ENCODE data around the gene SEMA5A. TPM values are rescaled to one million over a fixed set of nuclear protein-coding genes. Genes with fewer than 3 reads are reported as not detected.

The SEMA5A gene
- total RNA-seq, 1 donor from 2014 or later: 13.8 TPM

- H3K9me3 Mint-ChIP-seq (ENCODE audit: unreplicated experiment): peaks cover 11% of the 10 kb centered on the region
- no peak for TF ChIP-seq CTCF (IDR thresholded peaks at IDR 0.05; ENCODE audit: insufficient read depth, low read depth, low read length)
- TF ChIP-seq EZH2 (IDR thresholded peaks at IDR 0.05; ENCODE audit: insufficient read depth, low read length): no peak
- FAIRE-seq: peak; percentile 71
- peaks cover 3% of the 10 kb centered on the region for H3K27me3 Mint-ChIP-seq (ENCODE audit: low read depth, unreplicated experiment)
- H3K4me3 ChIP-seq (ENCODE audit: insufficient read depth, low read depth, low read length): no peak overlapping the region
- no peaks in the 10 kb centered on the region for H3K36me3 ChIP-seq (ENCODE audit: insufficient read depth, low read length)
- H3K27me3 ChIP-seq (ENCODE audit: insufficient read depth, low read length): no peaks in the 10 kb centered on the region
- peaks cover 22% of the 10 kb centered on the region for H3K4me1 Mint-ChIP-seq (ENCODE audit: low read depth, unreplicated experiment)
- no peak overlapping the region for H3K4me3 Mint-ChIP-seq (ENCODE audit: unreplicated experiment)
- H3K9me3 ChIP-seq (ENCODE audit: insufficient read depth, low read depth, low read length): no peaks in the 10 kb centered on the region
- H3K27ac Mint-ChIP-seq (ENCODE audit: unreplicated experiment): no peak overlapping the region
- no peak overlapping the region for H3K4me2 ChIP-seq (ENCODE audit: low read length)
- H3K79me2 ChIP-seq (ENCODE audit: insufficient read depth, low read length): no peaks in the 10 kb centered on the region
- no peaks in the 10 kb centered on the region for H4K20me1 ChIP-seq (ENCODE audit: insufficient read depth, low read length)
- no peaks in the 10 kb centered on the region for H3K36me3 Mint-ChIP-seq (ENCODE audit: low read depth, unreplicated experiment)
- H2AFZ ChIP-seq (ENCODE audit: low read depth, low read length): no peak overlapping the region
- H3K9ac ChIP-seq (ENCODE audit: low read length): no peak overlapping the region
- DNase-seq (ENCODE audit: low read depth): peak; percentile 35
- H3K4me1 ChIP-seq (ENCODE audit: insufficient read depth, low read length): peaks cover 23% of the 10 kb centered on the region
- H3K27ac ChIP-seq (ENCODE audit: low read depth, low read length): no peak overlapping the region
These were observed 535.8 kb downstream of the SEMA5A start for GRCh38 chr5:9009931-9010651.

- no peak for FAIRE-seq
- Histone ChIP-seq H3K9ac (ENCODE audit: low read length) (no peak overlapping the region), H2AFZ (ENCODE audit: low read depth, low read length) (no peak overlapping the region), H3K36me3 (ENCODE audit: insufficient read depth, low read length) (no peaks in the 10 kb centered on the region), H3K9me3 (ENCODE audit: insufficient read depth, low read depth, low read length) (no peaks in the 10 kb centered on the region), H3K4me2 (ENCODE audit: low read length) (no peak overlapping the region), H3K4me1 (ENCODE audit: insufficient read depth, low read length) (no peaks in the 10 kb centered on the region), H4K20me1 (ENCODE audit: insufficient read depth, low read length) (no peaks in the 10 kb centered on the region), H3K27me3 (ENCODE audit: insufficient read depth, low read length) (no peaks in the 10 kb centered on the region), H3K79me2 (ENCODE audit: insufficient read depth, low read length) (no peaks in the 10 kb centered on the region), H3K27ac (ENCODE audit: low read depth, low read length) (no peak overlapping the region), H3K4me3 (ENCODE audit: insufficient read depth, low read depth, low read length) (no peak overlapping the region)
- Mint-ChIP-seq H3K9me3 (ENCODE audit: unreplicated experiment) (peaks cover 2% of the 10 kb centered on the region), H3K36me3 (ENCODE audit: low read depth, unreplicated experiment) (no peaks in the 10 kb centered on the region), H3K4me3 (ENCODE audit: unreplicated experiment) (no peak overlapping the region), H3K4me1 (ENCODE audit: low read depth, unreplicated experiment) (no peaks in the 10 kb centered on the region), H3K27me3 (ENCODE audit: low read depth, unreplicated experiment) (no peaks in the 10 kb centered on the region), H3K27ac (ENCODE audit: unreplicated experiment) (no peak overlapping the region)
- TF ChIP-seq EZH2 (IDR thresholded peaks at IDR 0.05; ENCODE audit: insufficient read depth, low read length) (no peak), CTCF (IDR thresholded peaks at IDR 0.05; ENCODE audit: insufficient read depth, low read depth, low read length) (no peak)
- no peak for DNase-seq (ENCODE audit: low read depth)
These were observed 548.3 kb downstream of the SEMA5A start for GRCh38 chr5:8997542-8998070.

GRCh38 chr5:8993031-8993430 lies 552.8 kb downstream of the SEMA5A start:
- peak; percentile 47 for FAIRE-seq

More at GRCh38 chr5:8993031-8993430, 552.8 kb downstream of the SEMA5A start:
- Histone ChIP-seq H3K9ac (ENCODE audit: low read length) (no peak overlapping the region), H3K4me3 (ENCODE audit: insufficient read depth, low read depth, low read length) (no peak overlapping the region), H3K4me2 (ENCODE audit: low read length) (no peak overlapping the region), H3K79me2 (ENCODE audit: insufficient read depth, low read length) (no peaks in the 10 kb centered on the region), H3K27me3 (ENCODE audit: insufficient read depth, low read length) (no peaks in the 10 kb centered on the region), H3K36me3 (ENCODE audit: insufficient read depth, low read length) (no peaks in the 10 kb centered on the region), H3K4me1 (ENCODE audit: insufficient read depth, low read length) (no peaks in the 10 kb centered on the region), H3K9me3 (ENCODE audit: insufficient read depth, low read depth, low read length) (no peaks in the 10 kb centered on the region), H4K20me1 (ENCODE audit: insufficient read depth, low read length) (no peaks in the 10 kb centered on the region), H2AFZ (ENCODE audit: low read depth, low read length) (no peak overlapping the region), H3K27ac (ENCODE audit: low read depth, low read length) (no peak overlapping the region)
- Mint-ChIP-seq H3K9me3 (ENCODE audit: unreplicated experiment) (peaks cover 2% of the 10 kb centered on the region), H3K27ac (ENCODE audit: unreplicated experiment) (no peak overlapping the region), H3K36me3 (ENCODE audit: low read depth, unreplicated experiment) (no peaks in the 10 kb centered on the region), H3K27me3 (ENCODE audit: low read depth, unreplicated experiment) (no peaks in the 10 kb centered on the region), H3K4me3 (ENCODE audit: unreplicated experiment) (no peak overlapping the region), H3K4me1 (ENCODE audit: low read depth, unreplicated experiment) (no peaks in the 10 kb centered on the region)
- DNase-seq (ENCODE audit: low read depth): no peak
- TF ChIP-seq EZH2 (IDR thresholded peaks at IDR 0.05; ENCODE audit: insufficient read depth, low read length) (no peak), CTCF (IDR thresholded peaks at IDR 0.05; ENCODE audit: insufficient read depth, low read depth, low read length) (peak; percentile 54)

All from astrocyte (in vitro differentiated cells and primary cell).